AG04450 (cell line): ENCODE results near the gene DYNC1H1. TPM values are rescaled to one million over a fixed set of nuclear protein-coding genes. Genes with fewer than 3 reads are reported as not detected.

Source experiments
- CTCF ChIA-PET: fragments of 300-600, 350-600 bp; formaldehyde crosslinking; extraction: SDS; loops from one replicate; lab custom pipeline; 2022; ENCODE audit warnings: antibody characterized with exemption, inconsistent platforms; lab: Charles Lee
- POLR2A ChIA-PET: fragments of 350-600 bp; formaldehyde crosslinking; extraction: SDS; loops from one replicate; lab custom pipeline; 2021; ENCODE audit warnings: antibody characterized with exemption, inconsistent platforms; lab: Yijun Ruan, JAX
- DNase-seq: peaks from one replicate; pipeline ENCODE4 v3.0.0-alpha.2; 2011; ENCODE audit warnings: low read depth, low spot score
- H3K27ac ChIP-seq: one replicate; pipeline ENCODE4 v1.5.1; 2012; ENCODE audit warnings: low read depth, low read length, control low read depth
- H3K27me3 ChIP-seq: one replicate; pipeline ENCODE4 v1.6.0; 2012; ENCODE audit warnings: low read length; ENCODE audit not compliant: control insufficient read depth, insufficient read depth
- H3K4me3 ChIP-seq: 2 replicates; pipeline ENCODE4 v1.5.1; 2011; ENCODE audit warnings: mild to moderate bottlenecking, low read depth, low read length, control low read depth
- H3K9me3 ChIP-seq: 2 replicates; pipeline ENCODE4 v1.5.1; 2012; ENCODE audit warnings: low read length; ENCODE audit not compliant: control insufficient read depth, insufficient read depth
- polyA plus RNA-seq: library from polyadenylated mRNA; depleted of rRNA; stranded (reverse); fragments of >200 nt; gene quantifications from 2 replicates; pipeline ENCODE4 v1.2.3, GENCODE V29; 2011
- TF ChIP-seq, protein P1 (sequence below): IDR thresholded peaks from 2 replicates; pipeline ENCODE4 v1.5.1; 2011; ENCODE audit warnings: low read depth, low read length, control low read depth, inconsistent platforms

The DYNC1H1 gene
- polyA plus RNA-seq, 1 experiment, result 189 TPM

DNA sequence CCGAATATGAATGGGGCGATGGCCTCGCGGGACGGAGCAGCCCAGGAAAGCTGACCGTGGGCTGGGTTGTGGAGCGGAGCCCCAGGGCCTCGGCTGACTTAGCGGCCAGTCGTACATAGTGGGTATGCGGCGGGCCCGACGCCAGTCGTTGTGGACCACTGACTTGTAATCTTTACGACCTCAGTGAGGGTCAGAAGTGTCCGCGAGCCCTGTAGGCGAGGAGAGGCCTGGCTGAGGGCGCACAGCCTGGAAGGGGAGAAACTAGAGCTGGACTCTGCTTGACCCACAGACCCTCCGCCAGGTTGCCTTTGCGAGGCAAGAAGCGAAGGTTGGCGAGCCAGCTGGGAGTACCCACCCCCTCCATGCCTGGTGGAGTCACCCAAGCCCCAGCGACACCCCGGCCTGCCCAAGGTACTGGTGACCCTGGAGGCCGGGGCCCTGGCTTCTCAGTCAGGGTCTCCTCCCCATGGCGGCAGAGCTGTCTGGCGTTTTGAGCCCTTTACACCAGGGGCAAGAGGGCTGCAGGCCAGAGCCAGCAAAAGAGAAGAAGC, 15.6 kb upstream of the DYNC1H1 start:
- peaks cover 5% of the 10 kb centered on the region; the same call in 1 of the 2 replicates for H3K9me3 ChIP-seq
- H3K27ac ChIP-seq, result peak overlapping the region; percentile 99
- ChIA-PET POLR2A (interaction anchor here (0.6 to 1.4 kb wide), 7 partner anchors 8 to 241 kb away, joined by 3 to 11 read pairs (median 3); no protein-coding TSS in a partner anchor), CTCF (interaction anchor here (1.3 to 2.6 kb wide), 3 partner anchors 12 to 178 kb away, joined by 3 to 22 read pairs (median 11); no protein-coding TSS in a partner anchor)
- H3K27me3 ChIP-seq, result peaks cover 8% of the 10 kb centered on the region
- TF ChIP-seq, protein P1, sequence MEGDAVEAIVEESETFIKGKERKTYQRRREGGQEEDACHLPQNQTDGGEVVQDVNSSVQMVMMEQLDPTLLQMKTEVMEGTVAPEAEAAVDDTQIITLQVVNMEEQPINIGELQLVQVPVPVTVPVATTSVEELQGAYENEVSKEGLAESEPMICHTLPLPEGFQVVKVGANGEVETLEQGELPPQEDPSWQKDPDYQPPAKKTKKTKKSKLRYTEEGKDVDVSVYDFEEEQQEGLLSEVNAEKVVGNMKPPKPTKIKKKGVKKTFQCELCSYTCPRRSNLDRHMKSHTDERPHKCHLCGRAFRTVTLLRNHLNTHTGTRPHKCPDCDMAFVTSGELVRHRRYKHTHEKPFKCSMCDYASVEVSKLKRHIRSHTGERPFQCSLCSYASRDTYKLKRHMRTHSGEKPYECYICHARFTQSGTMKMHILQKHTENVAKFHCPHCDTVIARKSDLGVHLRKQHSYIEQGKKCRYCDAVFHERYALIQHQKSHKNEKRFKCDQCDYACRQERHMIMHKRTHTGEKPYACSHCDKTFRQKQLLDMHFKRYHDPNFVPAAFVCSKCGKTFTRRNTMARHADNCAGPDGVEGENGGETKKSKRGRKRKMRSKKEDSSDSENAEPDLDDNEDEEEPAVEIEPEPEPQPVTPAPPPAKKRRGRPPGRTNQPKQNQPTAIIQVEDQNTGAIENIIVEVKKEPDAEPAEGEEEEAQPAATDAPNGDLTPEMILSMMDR, result no peak
- no peak for DNase-seq
- H3K4me3 ChIP-seq, result peak overlapping the region; percentile 98

DNA sequence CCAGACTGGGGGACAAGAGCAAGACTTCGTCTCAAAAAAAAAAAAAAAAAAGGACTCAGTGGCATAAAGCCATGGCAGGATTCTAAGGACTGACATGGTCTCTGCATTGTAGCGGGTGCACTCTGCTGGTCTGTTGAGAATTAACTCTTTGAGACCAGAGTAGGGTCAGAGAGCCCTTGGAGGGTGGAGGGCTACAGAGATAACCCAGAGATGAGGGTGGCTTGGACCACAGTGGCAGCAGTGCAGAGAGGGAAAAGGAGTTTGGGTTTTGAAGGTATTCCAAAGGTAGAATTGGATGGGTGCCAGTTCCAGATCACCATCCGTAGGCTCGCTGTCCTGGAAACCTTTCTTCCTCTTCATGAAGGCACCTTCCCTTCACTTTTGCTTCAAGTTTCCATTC, 14.3 kb upstream of the DYNC1H1 start:
- Histone ChIP-seq H3K4me3 (no peak overlapping the region), H3K9me3 (peaks cover 5% of the 10 kb centered on the region; the same call in 1 of the 2 replicates), H3K27ac (peak overlapping the region; percentile 11), H3K27me3 (peaks cover 5% of the 10 kb centered on the region)
- ChIA-PET POLR2A (no interaction called here), CTCF (interaction anchor here (1.8 kb wide), 1 partner anchor 179 kb away, joined by 8 read pairs; no protein-coding TSS in a partner anchor)
- TF ChIP-seq, protein P1, result no peak
- DNase-seq, result no peak

DNA sequence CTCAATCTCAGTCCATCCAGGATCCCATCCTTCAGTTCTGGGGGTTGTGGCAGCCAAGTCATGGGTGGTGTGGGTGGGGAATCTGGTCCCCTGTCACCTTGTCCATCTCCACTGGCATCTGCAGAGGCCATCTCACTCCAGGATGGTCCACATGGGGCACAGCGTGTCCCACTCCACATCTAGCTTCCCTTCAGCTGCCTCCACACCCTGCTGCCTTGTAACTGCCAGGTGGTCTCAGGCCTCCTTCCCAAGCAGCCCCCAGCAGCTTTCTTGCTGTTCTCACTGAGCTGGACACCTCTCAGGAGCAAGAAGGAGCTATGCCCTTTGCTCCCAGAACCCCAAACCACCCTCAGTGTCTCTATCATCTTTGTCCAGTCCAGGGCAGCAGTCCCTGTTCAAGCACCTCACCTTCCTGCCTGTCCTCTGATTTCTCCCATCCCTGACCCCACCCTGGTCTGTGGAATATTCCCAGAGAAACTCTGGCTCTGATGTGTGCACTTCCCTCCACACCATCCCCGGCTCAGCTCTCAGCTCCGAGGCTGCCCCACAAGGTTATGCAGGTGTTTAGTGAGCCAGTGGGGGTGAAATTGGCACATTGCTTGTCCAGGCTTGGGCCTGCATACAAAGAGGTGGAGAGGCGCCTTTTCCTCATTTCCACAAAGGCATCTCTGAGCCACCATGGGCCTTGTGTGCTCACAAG, 13.7 kb upstream of the DYNC1H1 start:
- TF ChIP-seq, protein P1, result no peak
- no peak for DNase-seq
- Histone ChIP-seq H3K9me3 (peaks cover 5% of the 10 kb centered on the region; the same call in 1 of the 2 replicates), H3K27me3 (no peaks in the 10 kb centered on the region), H3K27ac (no peak overlapping the region), H3K4me3 (no peak overlapping the region)
- ChIA-PET CTCF (interaction anchor here (1.8 to 2.3 kb wide), 2 partner anchors 11 to 180 kb away, joined by 8 to 11 read pairs; no protein-coding TSS in a partner anchor), POLR2A (no interaction called here)

DNA sequence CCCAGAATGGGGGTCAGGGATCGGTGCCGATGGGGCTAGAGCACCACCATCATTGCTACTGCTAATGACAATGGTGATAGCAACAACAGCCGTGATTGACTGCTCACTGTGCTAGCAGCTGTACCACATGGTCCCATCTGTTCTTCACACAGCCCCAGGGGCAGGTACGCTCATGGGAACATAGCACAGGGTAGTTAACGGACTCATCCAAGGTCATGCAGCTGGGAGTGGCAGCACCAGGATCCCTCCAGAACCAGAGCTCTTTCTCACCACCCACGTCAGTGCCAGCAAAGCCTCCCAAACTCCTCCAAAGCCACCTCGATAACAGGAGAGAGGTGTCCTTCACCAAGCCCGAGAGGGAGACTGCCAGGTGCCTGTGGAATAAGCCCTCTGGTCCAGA, 11.2 kb upstream of the DYNC1H1 start:
- no peak overlapping the region for H3K4me3 ChIP-seq
- DNase-seq, result no peak
- H3K27ac ChIP-seq, result no peak overlapping the region
- ChIA-PET POLR2A (no interaction called here), CTCF (interaction anchor here (1.6 kb wide), 1 partner anchor 182 kb away, joined by 7 read pairs; no protein-coding TSS in a partner anchor)
- TF ChIP-seq, protein P1, result no peak
- peaks cover 5% of the 10 kb centered on the region; the same call in 1 of the 2 replicates for H3K9me3 ChIP-seq
- no peaks in the 10 kb centered on the region for H3K27me3 ChIP-seq
